ENCODE results near the gene TLN1. TPM values are rescaled to one million over a fixed set of nuclear protein-coding genes. Genes with fewer than 3 reads are reported as not detected.

TLN1 gene
- total RNA-seq, 1 experiment from 2014 or later, result 109 TPM

DNA sequence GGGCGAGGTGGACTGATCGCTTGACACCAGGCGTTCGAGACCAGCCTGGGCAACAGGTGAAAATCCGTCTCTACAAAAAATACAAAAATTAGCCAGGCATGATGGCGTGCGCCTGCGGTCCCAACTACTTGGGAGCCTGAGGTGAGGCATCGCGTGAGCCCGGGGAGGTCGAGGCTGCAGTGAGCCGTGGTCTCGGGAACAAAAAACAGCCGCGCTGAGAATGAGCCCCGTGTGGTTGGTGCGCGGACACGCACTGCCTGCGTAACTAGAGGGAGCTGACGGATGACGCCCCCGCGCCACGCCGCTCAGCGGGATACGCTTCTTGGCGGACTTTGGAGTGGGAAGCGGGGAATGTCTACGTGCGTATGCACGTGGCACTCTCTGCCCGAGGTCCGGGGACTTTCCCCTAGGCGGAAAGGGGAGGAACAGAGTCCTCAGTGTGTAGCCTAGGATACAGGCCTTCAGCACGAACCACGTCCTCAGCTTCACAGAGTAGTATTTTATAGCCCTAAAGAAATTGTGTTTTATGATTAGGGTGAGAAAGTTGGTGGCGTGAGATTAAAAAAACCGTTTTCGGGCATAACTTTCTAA lies 74.4 kb downstream of the TLN1 start, which contains the start of gene RMRP (continued):
- 0 out of 2 replicates have a peak, but pooled peaks have one; percentile 65 for TF ChIP-seq AFF4 (CRISPR knock-in tag; IDR thresholded peaks at IDR 0.05; ENCODE audit: borderline replicate concordance)
- peak; percentile 89 for TF ChIP-seq FOXK1 (CRISPR knock-in tag; IDR thresholded peaks at IDR 0.05)
- TF ChIP-seq ZBTB21 (CRISPR knock-in tag; IDR thresholded peaks at IDR 0.05; ENCODE audit: borderline replicate concordance), result no peak; the same call in 1 of the 2 replicates
- TF ChIP-seq NR1H2 (CRISPR knock-in tag; IDR thresholded peaks at IDR 0.05), result no peak
- TF ChIP-seq ZNF317 (CRISPR knock-in tag; IDR thresholded peaks at IDR 0.05; ENCODE audit: borderline replicate concordance, low read depth), result 0 out of 2 replicates have a peak, but pooled peaks have one; percentile 27
- peak; percentile 82 for TF ChIP-seq USF1 (CRISPR knock-in tag; IDR thresholded peaks at IDR 0.05)
- TF ChIP-seq SOX15 (CRISPR knock-in tag; IDR thresholded peaks at IDR 0.05), result no peak
- no peak; the same call in 1 of the 2 replicates for TF ChIP-seq ESRRA (CRISPR knock-in tag; IDR thresholded peaks at IDR 0.05; ENCODE audit: borderline replicate concordance)
- peak; percentile 67; the same call in 1 of the 2 replicates for TF ChIP-seq MYBL2 (CRISPR knock-in tag; IDR thresholded peaks at IDR 0.05)
- peak; percentile 86; the same call in 1 of the 2 replicates for TF ChIP-seq FOXP1 (CRISPR knock-in tag; IDR thresholded peaks at IDR 0.05; ENCODE audit: borderline replicate concordance)
- TF ChIP-seq GTF2I (CRISPR knock-in tag; conservative IDR thresholded peaks at IDR 0.05), result no peak
- TF ChIP-seq TEAD1 (CRISPR knock-in tag; IDR thresholded peaks at IDR 0.05), result peak; percentile 94
- TF ChIP-seq ERG (CRISPR knock-in tag; IDR thresholded peaks at IDR 0.05), result peak; percentile 82; the same call in 1 of the 2 replicates
- peak; percentile 99 for TF ChIP-seq ETV6 (CRISPR knock-in tag; IDR thresholded peaks at IDR 0.05)
- TF ChIP-seq EMX1 (CRISPR knock-in tag; IDR thresholded peaks at IDR 0.05), result no peak
- 0 out of 2 replicates have a peak, but pooled peaks have one; percentile 41 for TF ChIP-seq ZMAT4 (CRISPR knock-in tag; IDR thresholded peaks at IDR 0.05)
- peak; percentile 92 for TF ChIP-seq E2F5 (CRISPR knock-in tag; IDR thresholded peaks at IDR 0.05)
- TF ChIP-seq, protein P1, sequence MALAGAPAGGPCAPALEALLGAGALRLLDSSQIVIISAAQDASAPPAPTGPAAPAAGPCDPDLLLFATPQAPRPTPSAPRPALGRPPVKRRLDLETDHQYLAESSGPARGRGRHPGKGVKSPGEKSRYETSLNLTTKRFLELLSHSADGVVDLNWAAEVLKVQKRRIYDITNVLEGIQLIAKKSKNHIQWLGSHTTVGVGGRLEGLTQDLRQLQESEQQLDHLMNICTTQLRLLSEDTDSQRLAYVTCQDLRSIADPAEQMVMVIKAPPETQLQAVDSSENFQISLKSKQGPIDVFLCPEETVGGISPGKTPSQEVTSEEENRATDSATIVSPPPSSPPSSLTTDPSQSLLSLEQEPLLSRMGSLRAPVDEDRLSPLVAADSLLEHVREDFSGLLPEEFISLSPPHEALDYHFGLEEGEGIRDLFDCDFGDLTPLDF (CRISPR knock-in tag; IDR thresholded peaks at IDR 0.05), result peak; percentile 93
- TF ChIP-seq CBFB (CRISPR knock-in tag; IDR thresholded peaks at IDR 0.05; ENCODE audit: low read depth), result no peak
- TF ChIP-seq, protein P2, sequence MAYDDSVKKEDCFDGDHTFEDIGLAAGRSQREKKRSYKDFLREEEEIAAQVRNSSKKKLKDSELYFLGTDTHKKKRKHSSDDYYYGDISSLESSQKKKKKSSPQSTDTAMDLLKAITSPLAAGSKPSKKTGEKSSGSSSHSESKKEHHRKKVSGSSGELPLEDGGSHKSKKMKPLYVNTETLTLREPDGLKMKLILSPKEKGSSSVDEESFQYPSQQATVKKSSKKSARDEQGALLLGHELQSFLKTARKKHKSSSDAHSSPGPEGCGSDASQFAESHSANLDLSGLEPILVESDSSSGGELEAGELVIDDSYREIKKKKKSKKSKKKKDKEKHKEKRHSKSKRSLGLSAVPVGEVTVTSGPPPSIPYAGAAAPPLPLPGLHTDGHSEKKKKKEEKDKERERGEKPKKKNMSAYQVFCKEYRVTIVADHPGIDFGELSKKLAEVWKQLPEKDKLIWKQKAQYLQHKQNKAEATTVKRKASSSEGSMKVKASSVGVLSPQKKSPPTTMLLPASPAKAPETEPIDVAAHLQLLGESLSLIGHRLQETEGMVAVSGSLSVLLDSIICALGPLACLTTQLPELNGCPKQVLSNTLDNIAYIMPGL (CRISPR knock-in tag; IDR thresholded peaks at IDR 0.05), result peak; percentile 74; the same call in 1 of the 2 replicates
- no peak for TF ChIP-seq FOXJ3 (CRISPR knock-in tag; IDR thresholded peaks at IDR 0.05; ENCODE audit: borderline replicate concordance)
- no peak for TF ChIP-seq AR (CRISPR knock-in tag; IDR thresholded peaks at IDR 0.05)
- TF ChIP-seq PRRX2 (CRISPR knock-in tag; IDR thresholded peaks at IDR 0.05), result no peak
- no peak for TF ChIP-seq ZNF263 (CRISPR knock-in tag; IDR thresholded peaks at IDR 0.05; ENCODE audit: low read depth)

All from WTC11 (cell line).